ENCODE measurements around the gene ABCB1. TPM values are rescaled to one million over a fixed set of nuclear protein-coding genes. Genes with fewer than 3 reads are reported as not detected.

Gene ABCB1
- polyA plus RNA-seq, 1 donor (not counting 4 experiments of a cell fraction or from before 2014, with no cell fraction given) = 0.13 TPM

DNA sequence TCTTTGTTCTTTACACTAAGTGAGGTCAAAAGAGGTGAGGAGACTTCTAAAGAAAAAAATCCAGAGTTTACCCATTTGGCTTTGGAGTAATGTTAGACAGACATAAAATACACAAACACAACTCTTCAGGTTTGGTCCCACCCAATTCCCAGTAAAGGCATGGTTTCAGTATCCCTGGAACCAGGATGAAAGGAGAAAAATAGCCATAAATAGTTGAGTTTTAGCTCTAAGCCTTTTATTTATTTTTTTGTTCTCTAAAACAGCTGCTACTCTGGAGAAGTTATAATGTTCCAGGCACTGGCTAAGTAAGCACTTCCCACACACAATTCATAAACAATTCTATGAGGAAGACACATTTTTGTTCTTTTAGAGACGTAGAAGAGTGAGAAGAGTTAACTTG is 4.0 kb downstream of the ABCB1 start:
- Histone ChIP-seq H3K36me3 (ENCODE audit: control insufficient read depth in 2 of 2, extremely low read depth in 1 of 2, insufficient read depth in 2 of 2, low read length in 2 of 2) (no peaks in the 10 kb centered on the region), H3K9ac (ENCODE audit: control insufficient read depth, extremely low read depth, insufficient read depth, low read length) (no peak overlapping the region), H3K27ac (ENCODE audit: control insufficient read depth, insufficient read depth, low read length) (no peak overlapping the region), H3K4me2 (ENCODE audit: control insufficient read depth, extremely low read depth, insufficient read depth, low read depth, low read length) (no peak overlapping the region), H3K9me3 (ENCODE audit: control insufficient read depth, low read depth, low read length) (no peaks in the 10 kb centered on the region), H2AFZ (ENCODE audit: control insufficient read depth, low read length) (no peak overlapping the region), H3K4me3 (ENCODE audit: control insufficient read depth in 2 of 3, extremely low read depth in 1 of 3, insufficient read depth in 2 of 3, low read depth in 1 of 3, low read length in 3 of 3) (no peak overlapping the region), H3K27me3 (ENCODE audit: control insufficient read depth, extremely low read depth, insufficient read depth, low read length) (peaks cover 21% of the 10 kb centered on the region), H3K79me2 (ENCODE audit: control insufficient read depth, insufficient read depth, low read length) (no peaks in the 10 kb centered on the region), H4K20me1 (ENCODE audit: control insufficient read depth, extremely low read depth, insufficient read depth, low read length) (no peaks in the 10 kb centered on the region), H3K4me1 (ENCODE audit: control insufficient read depth, extremely low read depth, insufficient read depth, low read length) (peaks cover 7% of the 10 kb centered on the region), H3K9me1 (ENCODE audit: control insufficient read depth, extremely low read depth, insufficient read depth, low read length) (no peaks in the 10 kb centered on the region)
- DNase-seq (ENCODE audit: low read depth, low spot score) (no peak), FAIRE-seq (no peak)
- dilution Hi-C loops (cut with MboI; ENCODE audit: extremely low pct_ligation_motif_present, low sequenced_read_pairs) = no loop called here
- TF ChIP-seq, protein P1, sequence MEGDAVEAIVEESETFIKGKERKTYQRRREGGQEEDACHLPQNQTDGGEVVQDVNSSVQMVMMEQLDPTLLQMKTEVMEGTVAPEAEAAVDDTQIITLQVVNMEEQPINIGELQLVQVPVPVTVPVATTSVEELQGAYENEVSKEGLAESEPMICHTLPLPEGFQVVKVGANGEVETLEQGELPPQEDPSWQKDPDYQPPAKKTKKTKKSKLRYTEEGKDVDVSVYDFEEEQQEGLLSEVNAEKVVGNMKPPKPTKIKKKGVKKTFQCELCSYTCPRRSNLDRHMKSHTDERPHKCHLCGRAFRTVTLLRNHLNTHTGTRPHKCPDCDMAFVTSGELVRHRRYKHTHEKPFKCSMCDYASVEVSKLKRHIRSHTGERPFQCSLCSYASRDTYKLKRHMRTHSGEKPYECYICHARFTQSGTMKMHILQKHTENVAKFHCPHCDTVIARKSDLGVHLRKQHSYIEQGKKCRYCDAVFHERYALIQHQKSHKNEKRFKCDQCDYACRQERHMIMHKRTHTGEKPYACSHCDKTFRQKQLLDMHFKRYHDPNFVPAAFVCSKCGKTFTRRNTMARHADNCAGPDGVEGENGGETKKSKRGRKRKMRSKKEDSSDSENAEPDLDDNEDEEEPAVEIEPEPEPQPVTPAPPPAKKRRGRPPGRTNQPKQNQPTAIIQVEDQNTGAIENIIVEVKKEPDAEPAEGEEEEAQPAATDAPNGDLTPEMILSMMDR (optimal IDR thresholded peaks at IDR 0.05 in 1 of 3, IDR thresholded peaks at IDR 0.05 in 1 of 3, conservative IDR thresholded peaks at IDR 0.05 in 1 of 3; ENCODE audit: extremely low read depth in 1 of 3, insufficient read depth in 2 of 3, low read length in 3 of 3) = no peak

DNA sequence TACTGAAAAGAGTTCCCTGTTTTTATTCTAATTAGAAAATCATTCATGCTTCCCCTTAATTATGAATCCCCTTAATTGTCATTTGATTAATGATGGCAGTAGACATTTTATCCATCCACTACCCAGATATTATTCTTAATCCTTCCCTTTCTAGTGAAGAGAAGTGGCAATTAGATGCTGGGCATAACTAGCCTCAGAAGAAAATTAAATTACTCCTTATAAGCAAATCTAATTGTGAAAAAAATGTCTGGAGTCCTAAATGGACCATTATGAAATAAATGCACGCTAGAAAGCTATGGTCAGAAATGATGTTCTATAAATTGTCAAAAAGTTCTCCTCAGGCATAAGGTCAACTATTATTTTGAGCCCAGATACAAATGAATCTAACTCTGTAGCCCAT is 4.5 kb downstream of the ABCB1 start:
- dilution Hi-C loops (cut with MboI; ENCODE audit: extremely low pct_ligation_motif_present, low sequenced_read_pairs) = no loop called here
- Histone ChIP-seq H3K9me3 (ENCODE audit: control insufficient read depth, low read depth, low read length) (no peaks in the 10 kb centered on the region), H3K9me1 (ENCODE audit: control insufficient read depth, extremely low read depth, insufficient read depth, low read length) (no peaks in the 10 kb centered on the region), H3K27ac (ENCODE audit: control insufficient read depth, insufficient read depth, low read length) (no peak overlapping the region), H3K4me3 (ENCODE audit: control insufficient read depth in 2 of 3, extremely low read depth in 1 of 3, insufficient read depth in 2 of 3, low read depth in 1 of 3, low read length in 3 of 3) (no peak overlapping the region), H3K27me3 (ENCODE audit: control insufficient read depth, extremely low read depth, insufficient read depth, low read length) (peaks cover 20% of the 10 kb centered on the region), H3K9ac (ENCODE audit: control insufficient read depth, extremely low read depth, insufficient read depth, low read length) (no peak overlapping the region), H4K20me1 (ENCODE audit: control insufficient read depth, extremely low read depth, insufficient read depth, low read length) (no peaks in the 10 kb centered on the region), H3K4me1 (ENCODE audit: control insufficient read depth, extremely low read depth, insufficient read depth, low read length) (peaks cover 7% of the 10 kb centered on the region), H3K79me2 (ENCODE audit: control insufficient read depth, insufficient read depth, low read length) (no peaks in the 10 kb centered on the region), H3K4me2 (ENCODE audit: control insufficient read depth, extremely low read depth, insufficient read depth, low read depth, low read length) (no peak overlapping the region), H3K36me3 (ENCODE audit: control insufficient read depth in 2 of 2, extremely low read depth in 1 of 2, insufficient read depth in 2 of 2, low read length in 2 of 2) (no peaks in the 10 kb centered on the region), H2AFZ (ENCODE audit: control insufficient read depth, low read length) (no peak overlapping the region)
- DNase-seq (ENCODE audit: low read depth, low spot score) (no peak), FAIRE-seq (no peak)
- TF ChIP-seq, protein P1 (optimal IDR thresholded peaks at IDR 0.05 in 1 of 3, IDR thresholded peaks at IDR 0.05 in 1 of 3, conservative IDR thresholded peaks at IDR 0.05 in 1 of 3; ENCODE audit: extremely low read depth in 1 of 3, insufficient read depth in 2 of 3, low read length in 3 of 3) = no peak
- no peak for TF ChIP-seq EZH2 (IDR thresholded peaks at IDR 0.05; ENCODE audit: low read length)

Measured in keratinocyte (primary cell).